Trophoblast cell (in vitro differentiated cells and primary cell): ENCODE data around the gene KRT74.

ENCODE experiments used
- DNase-seq, 2 donors: peaks; one replicate each; pipeline ENCODE4 v3.0.0-alpha.2; 2016
- H2AFZ ChIP-seq: 2 replicates; pipeline ENCODE4 v1.6.1; 2013; ENCODE audit warnings: low read length, moderate library complexity, mild to moderate bottlenecking; ENCODE audit not compliant: insufficient read depth, poor library complexity
- H2AK5ac ChIP-seq: 2 replicates; pipeline ENCODE4 v1.6.1; 2013; ENCODE audit warnings: mild to moderate bottlenecking, low read length
- H2BK120ac ChIP-seq: 2 replicates; pipeline ENCODE4 v1.6.1; 2013; ENCODE audit warnings: low read length, mild to moderate bottlenecking, moderate library complexity; ENCODE audit not compliant: insufficient read depth, poor library complexity
- H2BK12ac ChIP-seq: 2 replicates; pipeline ENCODE4 v1.6.1; 2013; ENCODE audit warnings: mild to moderate bottlenecking, low read length, moderate library complexity
- H2BK5ac ChIP-seq: 2 replicates; pipeline ENCODE4 v1.6.1; 2013; ENCODE audit warnings: low read length, low read depth, moderate library complexity, mild to moderate bottlenecking; ENCODE audit not compliant: poor library complexity
- H3K14ac ChIP-seq: 2 replicates; pipeline ENCODE4 v1.6.1; 2013; ENCODE audit warnings: mild to moderate bottlenecking, low read length
- H3K18ac ChIP-seq: 2 replicates; pipeline ENCODE4 v1.6.1; 2013; ENCODE audit warnings: mild to moderate bottlenecking, low read length
- H3K23ac ChIP-seq: 2 replicates; pipeline ENCODE4 v1.6.1; 2013; ENCODE audit warnings: low read length
- H3K27ac ChIP-seq: 2 replicates; pipeline ENCODE4 v1.5.1; 2013; ENCODE audit warnings: low read depth, mild to moderate bottlenecking, inconsistent platforms, low read length, moderate library complexity
- H3K27me3 ChIP-seq: 2 replicates; pipeline ENCODE4 v1.6.1; 2013; ENCODE audit warnings: inconsistent platforms, mild to moderate bottlenecking, low read length, moderate library complexity; ENCODE audit not compliant: insufficient read depth
- H3K36me3 ChIP-seq, 2 experiments: 1 replicate in 1 of 2; 2 replicates in 1 of 2; pipeline ENCODE4 v1.6.1; 2013; ENCODE audit warnings: low read length in 2 of 2, mild to moderate bottlenecking in 2 of 2, moderate library complexity in 1 of 2; ENCODE audit not compliant: insufficient read depth in 2 of 2, control insufficient read depth in 1 of 2
- H3K4ac ChIP-seq: 2 replicates; pipeline ENCODE4 v1.6.1; 2013; ENCODE audit warnings: low read depth, mild to moderate bottlenecking, low read length, moderate library complexity
- H3K4me1 ChIP-seq, 2 experiments: 1 replicate in 1 of 2; 2 replicates in 1 of 2; pipeline ENCODE4 v1.6.1; 2013; ENCODE audit warnings: low read length in 2 of 2, mild to moderate bottlenecking in 2 of 2, moderate library complexity in 1 of 2; ENCODE audit not compliant: insufficient read depth in 2 of 2, control insufficient read depth in 1 of 2
- H3K4me2 ChIP-seq: 2 replicates; pipeline ENCODE4 v1.6.1; 2013; ENCODE audit warnings: inconsistent platforms, mild to moderate bottlenecking, low read length, moderate library complexity
- H3K4me3 ChIP-seq: 2 replicates; pipeline ENCODE4 v1.5.1; 2013; ENCODE audit warnings: mild to moderate bottlenecking, low read depth, low read length, inconsistent platforms
- H3K79me1 ChIP-seq: one replicate; pipeline ENCODE4 v1.6.1; 2013; ENCODE audit warnings: low read length
- H3K79me2 ChIP-seq: 2 replicates; pipeline ENCODE4 v1.6.1; 2013; ENCODE audit warnings: low read length, mild to moderate bottlenecking; ENCODE audit not compliant: control insufficient read depth, insufficient read depth, poor library complexity
- H3K9ac ChIP-seq: 2 replicates; pipeline ENCODE4 v1.6.1; 2013; ENCODE audit warnings: mild to moderate bottlenecking, low read length
- H3K9me3 ChIP-seq: 2 replicates; pipeline ENCODE4 v1.6.1; 2013; ENCODE audit warnings: low read depth, mild to moderate bottlenecking, control low read depth, inconsistent platforms, low read length; ENCODE audit not compliant: insufficient read depth
- H4K12ac ChIP-seq: 2 replicates; pipeline ENCODE4 v1.6.1; 2013; ENCODE audit warnings: low read depth, mild to moderate bottlenecking, low read length, moderate library complexity
- H4K8ac ChIP-seq: 2 replicates; pipeline ENCODE4 v1.6.1; 2013; ENCODE audit warnings: low read depth, mild to moderate bottlenecking, low read length, moderate library complexity
- H4K91ac ChIP-seq: one replicate; pipeline ENCODE4 v1.6.1; 2013; ENCODE audit warnings: low read depth, mild to moderate bottlenecking, low read length, moderate library complexity
- WGBS: extraction: QIAGEN DNeasy Blood & Tissue Kit; methylation state at CpG from one replicate; pipeline ENCODE4 v1.1.7; 2013; ENCODE audit warnings: missing lambda C conversion rate; ENCODE audit not compliant: insufficient read length, insufficient coverage; ENCODE audit errors: extremely low coverage; 5-methylcytosine and 5-hydroxymethylcytosine counted together

The KRT74 gene

DNA sequence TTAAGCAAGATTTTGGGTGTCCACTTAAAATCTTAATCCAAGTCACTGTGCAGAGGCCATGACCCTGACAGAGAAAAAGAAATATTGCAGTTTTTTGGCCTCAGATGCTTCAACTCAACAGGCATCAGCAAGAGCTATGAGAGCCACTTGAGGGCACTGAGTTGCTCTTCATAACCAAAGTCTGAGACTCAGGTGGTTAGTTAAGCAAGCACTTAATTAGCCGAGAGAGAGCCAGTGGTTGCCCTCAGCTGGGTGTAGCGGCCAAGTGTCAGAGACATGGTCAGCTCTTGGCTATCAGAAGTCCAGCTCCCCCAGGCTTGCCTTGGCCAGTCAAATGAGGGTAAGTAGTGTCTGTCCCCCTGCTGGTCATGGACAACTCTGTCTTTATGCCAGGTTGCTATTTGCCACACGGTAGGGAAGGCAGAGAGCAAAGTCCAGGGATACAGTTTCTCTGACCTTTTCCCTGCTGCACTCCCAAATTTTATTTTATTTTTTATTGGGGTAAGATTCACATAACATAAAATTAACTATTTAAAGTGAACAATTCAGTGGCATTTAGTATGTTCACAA lies 11.7 kb downstream of the KRT74 start:
- H3K9me3 ChIP-seq, result peaks cover 4% of the 10 kb centered on the region

DNA sequence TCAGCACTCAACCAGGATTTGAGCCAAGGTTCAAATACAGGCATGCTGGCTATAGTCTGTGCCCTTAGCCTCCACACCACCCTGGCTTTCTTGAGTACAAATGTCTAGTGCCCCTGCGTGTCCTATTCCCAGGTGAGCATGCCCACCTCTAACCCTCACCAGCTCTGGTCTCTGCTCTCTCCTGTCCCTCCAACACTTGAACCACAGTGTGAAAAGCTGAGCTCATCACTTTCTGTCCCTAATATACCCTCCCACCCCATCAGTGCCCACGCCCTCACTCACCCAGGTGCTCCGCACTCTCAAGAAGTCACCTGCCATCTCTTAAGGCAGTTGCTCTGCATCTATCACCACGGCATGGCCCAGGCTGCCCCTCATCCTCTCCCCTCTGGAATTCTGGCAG lies 13.7 kb downstream of the KRT74 start:
- H4K8ac ChIP-seq, result no peak overlapping the region
- no peaks in the 10 kb centered on the region for H3K79me1 ChIP-seq
- no peak overlapping the region for H2BK120ac ChIP-seq
- WGBS, result no CpG with 5 or more reads among the region's 4 CpGs
- no peaks in the 10 kb centered on the region for H3K79me2 ChIP-seq
- no peak overlapping the region for H2AK5ac ChIP-seq
- no peaks in the 10 kb centered on the region for H3K27me3 ChIP-seq
- no peak for DNase-seq
- peaks cover 2% of the 10 kb centered on the region for H3K9me3 ChIP-seq
- H4K12ac ChIP-seq, result no peak overlapping the region
- no peak overlapping the region for H3K14ac ChIP-seq
- no peak overlapping the region for H4K91ac ChIP-seq
- no peak overlapping the region for H3K4me2 ChIP-seq
- no peak overlapping the region for H2BK12ac ChIP-seq
- no peak overlapping the region for H3K23ac ChIP-seq
- H2AFZ ChIP-seq, result no peak overlapping the region
- H3K9ac ChIP-seq, result no peak overlapping the region
- H2BK5ac ChIP-seq, result no peak overlapping the region
- H3K4me3 ChIP-seq, result no peak overlapping the region
- H3K4ac ChIP-seq, result no peak overlapping the region
- H3K27ac ChIP-seq, result no peak overlapping the region
- no peak overlapping the region for H3K18ac ChIP-seq
- no peaks in the 10 kb centered on the region for H3K4me1 ChIP-seq
- no peaks in the 10 kb centered on the region for H3K36me3 ChIP-seq

More for the DNA sequence above, 11.7 kb downstream of the KRT74 start:
- Histone ChIP-seq H3K18ac (no peak overlapping the region), H3K4ac (no peak overlapping the region), H3K79me1 (no peaks in the 10 kb centered on the region), H4K12ac (no peak overlapping the region), H3K4me2 (no peak overlapping the region), H2AFZ (no peak overlapping the region), H3K36me3 (no peaks in the 10 kb centered on the region), H2BK12ac (no peak overlapping the region), H4K8ac (no peak overlapping the region), H3K23ac (no peak overlapping the region), H3K79me2 (no peaks in the 10 kb centered on the region), H3K27me3 (no peaks in the 10 kb centered on the region), H4K91ac (no peak overlapping the region), H2BK120ac (no peak overlapping the region), H2BK5ac (no peak overlapping the region), H3K9ac (no peak overlapping the region), H2AK5ac (no peak overlapping the region), H3K27ac (no peak overlapping the region), H3K4me3 (no peak overlapping the region), H3K14ac (no peak overlapping the region), H3K4me1 (no peaks in the 10 kb centered on the region)
- WGBS, result no CpG with 5 or more reads among the region's 3 CpGs
- peak; percentile 31 to 67 for DNase-seq

DNA sequence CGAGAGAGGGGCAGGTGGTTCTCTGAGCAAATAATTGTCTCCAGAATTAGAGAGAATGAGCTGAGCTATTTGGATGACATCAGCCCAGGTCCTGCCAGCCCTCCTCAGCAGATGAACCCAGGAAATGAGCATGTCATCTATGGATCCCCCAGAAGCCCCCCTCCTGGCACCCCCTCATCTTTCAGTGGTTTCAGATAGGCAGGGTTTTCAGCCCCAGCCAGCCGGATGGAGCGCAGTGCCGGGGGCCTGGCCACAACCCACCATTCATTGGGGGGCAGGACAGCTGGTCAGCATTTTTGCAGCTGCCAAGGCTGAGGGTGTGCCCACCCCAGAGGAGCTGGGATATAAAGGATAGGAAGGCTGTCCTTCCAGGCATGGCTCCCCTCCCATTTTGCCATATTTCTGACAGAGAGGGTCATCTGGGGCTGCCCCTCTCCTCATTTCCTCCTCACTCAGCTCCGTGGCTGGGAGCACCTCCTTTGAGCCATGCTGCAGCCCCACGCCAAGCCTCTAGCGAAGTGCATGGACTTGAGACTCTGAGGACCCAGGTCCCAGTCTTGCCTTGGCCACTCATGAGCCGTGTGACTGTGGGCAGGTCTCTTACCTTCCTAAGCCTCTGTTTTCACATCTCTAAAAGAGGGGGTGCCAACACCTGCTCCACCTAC lies 14.7 kb downstream of the KRT74 start:
- H3K79me2 ChIP-seq, result no peaks in the 10 kb centered on the region
- WGBS, result no CpG with 5 or more reads among the region's 8 CpGs
- H3K23ac ChIP-seq, result no peak overlapping the region
- H2AFZ ChIP-seq, result no peak overlapping the region
- no peak overlapping the region for H4K91ac ChIP-seq
- H3K79me1 ChIP-seq, result no peaks in the 10 kb centered on the region
- H2BK120ac ChIP-seq, result no peak overlapping the region
- no peak for DNase-seq
- no peak overlapping the region for H3K4ac ChIP-seq
- H3K4me2 ChIP-seq, result no peak overlapping the region
- H3K27ac ChIP-seq, result no peak overlapping the region
- H3K27me3 ChIP-seq, result no peaks in the 10 kb centered on the region
- no peaks in the 10 kb centered on the region for H3K4me1 ChIP-seq
- H3K9ac ChIP-seq, result no peak overlapping the region
- H3K18ac ChIP-seq, result no peak overlapping the region
- no peaks in the 10 kb centered on the region for H3K9me3 ChIP-seq
- no peak overlapping the region for H3K4me3 ChIP-seq
- H3K36me3 ChIP-seq, result no peaks in the 10 kb centered on the region
- H2AK5ac ChIP-seq, result no peak overlapping the region
- H4K8ac ChIP-seq, result no peak overlapping the region
- no peak overlapping the region for H4K12ac ChIP-seq
- H2BK5ac ChIP-seq, result no peak overlapping the region
- no peak overlapping the region for H2BK12ac ChIP-seq
- no peak overlapping the region for H3K14ac ChIP-seq

DNA sequence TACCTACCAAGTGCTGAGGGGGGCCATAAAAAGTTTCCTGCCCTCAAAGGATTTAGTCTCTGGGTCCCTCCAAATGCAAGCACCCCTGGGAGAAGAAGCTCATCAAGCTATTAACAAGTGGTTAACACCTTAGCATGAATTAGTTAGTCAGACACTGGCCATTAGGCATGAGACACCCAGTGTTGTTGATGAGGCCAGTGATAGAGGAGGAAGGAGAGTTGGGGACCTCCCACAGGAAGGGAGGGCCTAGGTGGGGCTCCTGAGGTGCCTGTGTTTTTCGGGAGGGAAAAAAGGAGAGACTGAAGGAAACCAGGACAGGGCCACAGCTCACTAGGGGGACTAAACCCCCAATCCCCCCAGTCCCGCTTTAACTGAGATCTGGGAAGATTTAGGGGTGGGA lies 16.2 kb downstream of the KRT74 start:
- DNase-seq, result no peak
- H3K27ac ChIP-seq, result no peak overlapping the region
- no peaks in the 10 kb centered on the region for H3K9me3 ChIP-seq
- no CpG with 5 or more reads among the region's 2 CpGs for WGBS
- H4K91ac ChIP-seq, result no peak overlapping the region
- no peaks in the 10 kb centered on the region for H3K79me1 ChIP-seq
- no peaks in the 10 kb centered on the region for H3K79me2 ChIP-seq
- no peak overlapping the region for H2BK120ac ChIP-seq
- no peak overlapping the region for H2AK5ac ChIP-seq
- no peak overlapping the region for H4K8ac ChIP-seq
- H2AFZ ChIP-seq, result no peak overlapping the region
- no peak overlapping the region for H4K12ac ChIP-seq
- no peak overlapping the region for H3K9ac ChIP-seq
- no peak overlapping the region for H3K4ac ChIP-seq
- H3K36me3 ChIP-seq, result no peaks in the 10 kb centered on the region
- no peak overlapping the region for H2BK5ac ChIP-seq
- no peak overlapping the region for H3K23ac ChIP-seq
- no peaks in the 10 kb centered on the region for H3K4me1 ChIP-seq
- no peak overlapping the region for H3K14ac ChIP-seq
- H3K18ac ChIP-seq, result no peak overlapping the region
- no peak overlapping the region for H3K4me2 ChIP-seq
- no peak overlapping the region for H2BK12ac ChIP-seq
- no peak overlapping the region for H3K4me3 ChIP-seq
- no peaks in the 10 kb centered on the region for H3K27me3 ChIP-seq
